Neural cell (in vitro differentiated cells): ENCODE measurements around the gene PTHLH.

Source experiments
- CTCF ChIP-seq: fragments of 450-650 bp; IDR thresholded peaks from 2 replicates; pipeline ENCODE4 v1.5.1; 2014; ENCODE audit warnings: antibody characterized with exemption, mild to moderate bottlenecking, moderate library complexity; ENCODE audit not compliant: poor library complexity, severe bottlenecking
- EP300 ChIP-seq: fragments of 450-650 bp; conservative IDR thresholded peaks from 2 replicates; pipeline ENCODE4 v1.6.1; 2014; ENCODE audit warnings: antibody characterized with exemption, mild to moderate bottlenecking, moderate library complexity; ENCODE audit not compliant: poor library complexity, severe bottlenecking
- EZH2 ChIP-seq: fragments of 200-600, 300-800 bp; shearing (Covaris generic), sonication (generic); IDR thresholded peaks from 2 replicates; pipeline ENCODE4 v1.6.1; 2014; ENCODE audit warnings: antibody characterized with exemption, low read length, borderline replicate concordance, mild to moderate bottlenecking; ENCODE audit not compliant: insufficient read depth, poor library complexity, severe bottlenecking
- POLR2AphosphoS5 ChIP-seq: IDR thresholded peaks from 2 replicates; pipeline ENCODE4 v1.6.1; 2012
- REST ChIP-seq: IDR thresholded peaks from 2 replicates; pipeline ENCODE4 v1.6.1; 2012; ENCODE audit warnings: borderline replicate concordance
- SMC3 ChIP-seq: fragments of 450-650 bp; conservative IDR thresholded peaks from 2 replicates; pipeline ENCODE4 v1.6.1; 2014; ENCODE audit warnings: antibody characterized with exemption, mild to moderate bottlenecking, moderate library complexity; ENCODE audit not compliant: poor library complexity
- TAF1 ChIP-seq: IDR thresholded peaks from 2 replicates; pipeline ENCODE4 v1.6.1; 2012; ENCODE audit warnings: low read depth

- no peak for TF ChIP-seq CTCF
- peak; percentile 1 for TF ChIP-seq SMC3
- TF ChIP-seq POLR2AphosphoS5: no peak
- TF ChIP-seq EZH2: no peak
- no peak for TF ChIP-seq REST
- TF ChIP-seq EP300: no peak
- no peak for TF ChIP-seq TAF1
Measured at GRCh38 chr12:27970401-27971120, 2.0 kb downstream of the PTHLH start.
